GM18502 (cell line): ENCODE data around the gene MBNL1.

Experiments
- ATAC-seq: cut with Tn5 transposase; IDR thresholded peaks from one replicate; pipeline ENCODE4 v1.9.1; 2021; ENCODE audit warnings: mild to moderate bottlenecking; ENCODE audit not compliant: unreplicated experiment, poor library complexity

Gene MBNL1

GRCh38 chr3:152505926-152506325, 237.2 kb downstream of the MBNL1 start:
- peak; percentile 95 for ATAC-seq

- no peak for ATAC-seq
These were observed 240.0 kb downstream of the MBNL1 start for GRCh38 chr3:152508705-152509104.

GRCh38 chr3:152511904-152512303, 243.2 kb downstream of the MBNL1 start:
- ATAC-seq = peak; percentile 82

GRCh38 chr3:152513301-152513960, 244.7 kb downstream of the MBNL1 start:
- ATAC-seq = no peak
